Islet of Langerhans (tissue), 1 donor: ENCODE data around the gene ADM2.

Experiments used
- FAIRE-seq: peaks from one replicate; lab custom pipeline; 2011; peaks lifted over from hg19 to GRCh38; lab: Jason Lieb, UNC

The ADM2 gene

GRCh38 chr22:50485221-50486131 lies 4.1 kb downstream of the ADM2 start:
- no peak for FAIRE-seq

GRCh38 chr22:50486561-50487289 lies 5.4 kb downstream of the ADM2 start, which contains the start of gene MIOX:
Gene MIOX (plus strand): TSS chr22:50486859. CDS start chr22:50486898, 39 bp downstream.
- FAIRE-seq, result no peak

- no peak for FAIRE-seq
These were observed 6.1 kb downstream of the ADM2 start for GRCh38 chr22:50487290-50488005.

GRCh38 chr22:50488006-50488677 lies 6.8 kb downstream of the ADM2 start:
- no peak for FAIRE-seq

- FAIRE-seq, result no peak
These were observed 7.5 kb downstream of the ADM2 start for GRCh38 chr22:50488886-50489285.

- FAIRE-seq, result no peak
These were observed 8.3 kb downstream of the ADM2 start for GRCh38 chr22:50489363-50490243.

GRCh38 chr22:50490531-50491308 lies 9.4 kb downstream of the ADM2 start:
- FAIRE-seq, result no peak

GRCh38 chr22:50497093-50497492 lies 15.8 kb downstream of the ADM2 start:
- no peak for FAIRE-seq

- peak; percentile 49 for FAIRE-seq
These were observed 17.1 kb downstream of the ADM2 start for GRCh38 chr22:50498322-50498890.

- no peak for FAIRE-seq
These were observed 19.1 kb downstream of the ADM2 start for GRCh38 chr22:50500452-50500851.

- FAIRE-seq, result no peak
These were observed 20.8 kb downstream of the ADM2 start for GRCh38 chr22:50502096-50502495.

GRCh38 chr22:50502628-50503474 lies 21.5 kb downstream of the ADM2 start:
- FAIRE-seq, result no peak

GRCh38 chr22:50503475-50504145 lies 22.3 kb downstream of the ADM2 start:
- no peak for FAIRE-seq

- no peak for FAIRE-seq
These were observed 23.2 kb downstream of the ADM2 start for GRCh38 chr22:50504369-50505211.

- FAIRE-seq, result no peak
These were observed 24.0 kb downstream of the ADM2 start for GRCh38 chr22:50505276-50505775.

GRCh38 chr22:50505776-50506610 lies 24.6 kb downstream of the ADM2 start:
- FAIRE-seq, result no peak
